Right lobe of liver (tissue), 6 donors: Measurements from ENCODE around the gene RHBG. TPM values are rescaled to one million over a fixed set of nuclear protein-coding genes. Genes with fewer than 3 reads are reported as not detected.

Experiments used
- ATAC-seq, 4 donors: fragments of 200-7000 bp; cut with Tn5 transposase; one replicate each; pipeline ENCODE4 v1.9.1; 2020; ENCODE audit warnings: mild to moderate bottlenecking in 4 of 4, moderate library complexity in 4 of 4
- DNase-seq, 3 donors: peaks; one replicate each; pipeline ENCODE4 v3.0.0-alpha.2; 2020
- H3K27ac ChIP-seq, 3 donors: fragments of 200-600 bp; one replicate each; pipeline ENCODE4 v1.8.0; 2022
- H3K27me3 ChIP-seq, 2 donors: fragments of 200-600 bp; one replicate each; pipeline ENCODE4 v1.8.0; 2022
- H3K36me3 ChIP-seq, 4 donors: fragments of 200-600 bp; sonication (generic) in 1 of 4; one replicate each; pipeline versions ENCODE4 v1.5.1 to v1.8.0; 2017 to 2022; ENCODE audit warnings: control low read depth in 1 of 4
- H3K4me1 ChIP-seq, 4 donors: fragments of 200-600 bp; sonication (generic) in 1 of 4; one replicate each; pipeline versions ENCODE4 v1.5.1 to v1.8.0; 2017 to 2022; ENCODE audit warnings: control low read depth in 1 of 4
- H3K4me3 ChIP-seq, 3 donors: fragments of 200-600 bp; one replicate each; pipeline ENCODE4 v1.8.0; 2022
- H3K9me3 ChIP-seq, 4 donors: fragments of 200-600 bp; sonication (generic) in 1 of 4; one replicate each; pipeline versions ENCODE4 v1.5.1 to v1.8.0; 2017 to 2022; ENCODE audit warnings: control low read depth in 1 of 4
- POLR2A ChIP-seq: fragments of 450-650 bp; IDR thresholded peaks from one replicate; pipeline ENCODE4 v1.6.1; 2017; ENCODE audit warnings: antibody characterized with exemption, mild to moderate bottlenecking
- WGBS: methylation state at CpG from one replicate; pipeline ENCODE4 v1.1.6; 2018; ENCODE audit warnings: low coverage, low lambda C conversion rate; ENCODE audit not compliant: insufficient coverage; ENCODE audit errors: missing lambda C conversion rate; 5-methylcytosine and 5-hydroxymethylcytosine counted together
- intact Hi-C, 2 donors: fragments of 100-400 bp; cut with DNase I; formaldehyde crosslinking; loops; one replicate each; pipeline versions ENCODE4 v1.11.2 to v1.14.1; 2022
- total RNA-seq, 6 experiments: library from RNA; depleted of rRNA in 2 of 6; stranded (reverse); fragments of >200 nt in 2 of 6; fragmentation: NEBNext Ultra II Directional in 3 of 6; extraction: Animal tissue kit (Norgen Biotek cat#: 25700) in 3 of 6; gene quantifications; one replicate each; pipeline versions ENCODE4 v1.1.0 to v1.2.4, GENCODE V29; 2016 to 2023
- TF ChIP-seq, protein P1 (sequence below), 4 donors: fragments of 200-600 bp in 3 of 4; fragments of 450-650 bp in 1 of 4; IDR thresholded peaks; one replicate each; pipeline versions ENCODE4 v1.5.1 to v1.8.0; 2016 to 2022; ENCODE audit warnings: antibody characterized with exemption in 4 of 4, mild to moderate bottlenecking in 2 of 4
- donor health status: DM: no; HTN: yes; CAD: no.
- donor health status: DM: no; HTN: no; CAD: no.
- donor health status: DM: no; HTN: no; CAD: no.
- donor health status: DM: no; HTN: yes; CAD: no.
- donor health status: DM: no; HTN: yes; CAD: no.

The RHBG gene
- total RNA-seq, 6 experiments from 2014 or later, result 0.42 to 1.6 (median 1.1) TPM; not detected in 2

DNA sequence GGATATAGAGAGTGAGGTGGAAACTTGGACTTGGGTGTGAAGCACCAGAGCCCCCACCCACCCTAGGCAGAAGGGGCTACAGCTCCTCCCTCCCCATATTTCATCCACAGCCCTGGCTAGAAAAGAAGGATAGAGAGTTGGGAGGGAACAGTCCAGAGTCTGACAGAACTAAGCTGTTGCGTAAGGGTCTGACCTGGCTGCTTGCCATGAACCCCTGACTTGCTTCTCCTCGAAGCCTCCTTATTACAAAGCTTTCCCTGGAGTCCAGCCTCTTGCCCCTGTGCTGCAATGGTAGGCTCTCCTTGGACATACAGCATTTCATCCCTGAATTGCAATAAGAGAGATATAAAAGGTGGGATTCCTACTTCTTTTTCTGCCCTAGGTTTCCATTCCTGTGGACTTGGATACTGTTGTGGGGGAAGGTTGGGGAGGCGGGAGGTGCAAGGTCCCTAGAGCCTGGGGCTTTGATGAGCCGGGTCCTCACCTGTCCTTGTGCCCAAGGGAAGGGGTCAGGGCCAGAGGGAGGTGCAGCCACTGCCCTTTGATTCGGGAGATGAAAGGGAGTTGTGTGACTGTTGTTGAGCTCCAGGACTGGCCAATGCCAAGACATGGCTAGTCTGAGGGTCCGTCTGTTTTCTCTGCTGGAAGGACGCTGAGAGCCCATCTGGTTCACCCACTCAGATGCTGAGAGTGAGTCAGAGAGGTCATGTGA is 2.7 kb downstream of the RHBG start:
- no peak overlapping the region for H3K27ac ChIP-seq
- intact Hi-C loops, result no loop called here
- ATAC-seq, result peak; percentile 21 to 58 (median 40)
- H3K4me3 ChIP-seq, result no peak overlapping the region
- 32% methylated on average over 6 of the region's 7 CpGs for WGBS
- H3K4me1 ChIP-seq, result peaks cover 0 to 23% (median 0%) of the 10 kb centered on the region in 4 donors
- DNase-seq, result peak; percentile 61 to 80 (median 62)
- no peak for TF ChIP-seq POLR2A
- TF ChIP-seq, protein P1, sequence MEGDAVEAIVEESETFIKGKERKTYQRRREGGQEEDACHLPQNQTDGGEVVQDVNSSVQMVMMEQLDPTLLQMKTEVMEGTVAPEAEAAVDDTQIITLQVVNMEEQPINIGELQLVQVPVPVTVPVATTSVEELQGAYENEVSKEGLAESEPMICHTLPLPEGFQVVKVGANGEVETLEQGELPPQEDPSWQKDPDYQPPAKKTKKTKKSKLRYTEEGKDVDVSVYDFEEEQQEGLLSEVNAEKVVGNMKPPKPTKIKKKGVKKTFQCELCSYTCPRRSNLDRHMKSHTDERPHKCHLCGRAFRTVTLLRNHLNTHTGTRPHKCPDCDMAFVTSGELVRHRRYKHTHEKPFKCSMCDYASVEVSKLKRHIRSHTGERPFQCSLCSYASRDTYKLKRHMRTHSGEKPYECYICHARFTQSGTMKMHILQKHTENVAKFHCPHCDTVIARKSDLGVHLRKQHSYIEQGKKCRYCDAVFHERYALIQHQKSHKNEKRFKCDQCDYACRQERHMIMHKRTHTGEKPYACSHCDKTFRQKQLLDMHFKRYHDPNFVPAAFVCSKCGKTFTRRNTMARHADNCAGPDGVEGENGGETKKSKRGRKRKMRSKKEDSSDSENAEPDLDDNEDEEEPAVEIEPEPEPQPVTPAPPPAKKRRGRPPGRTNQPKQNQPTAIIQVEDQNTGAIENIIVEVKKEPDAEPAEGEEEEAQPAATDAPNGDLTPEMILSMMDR (IDR thresholded peaks at IDR 0.05), result no peak
- no peaks in the 10 kb centered on the region for H3K36me3 ChIP-seq
- H3K27me3 ChIP-seq, result no peaks in the 10 kb centered on the region
- no peaks in the 10 kb centered on the region for H3K9me3 ChIP-seq

DNA sequence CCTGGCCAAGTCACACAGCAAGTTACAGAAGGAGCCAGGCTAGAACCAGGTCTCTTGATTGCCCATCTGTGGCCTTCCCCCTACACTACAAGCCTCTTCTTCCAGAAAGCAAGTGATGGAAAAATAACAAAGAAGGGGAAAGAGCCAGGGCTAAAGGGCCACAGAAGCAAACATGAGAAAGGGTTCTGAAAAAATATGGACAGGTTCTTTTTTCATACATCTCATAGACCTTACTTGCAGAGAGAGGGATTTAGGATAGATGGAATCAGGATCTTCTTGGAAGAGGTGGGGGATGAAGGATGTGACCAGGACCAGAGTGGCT is 3.2 kb downstream of the RHBG start:
- intact Hi-C loops, result no loop called here
- DNase-seq (no peak), ATAC-seq (no peak)
- H3K36me3 ChIP-seq, result no peaks in the 10 kb centered on the region
- peaks cover 0 to 23% (median 0%) of the 10 kb centered on the region in 4 donors for H3K4me1 ChIP-seq
- no peak for TF ChIP-seq POLR2A
- TF ChIP-seq, protein P1 (IDR thresholded peaks at IDR 0.05), result no peak
- H3K27me3 ChIP-seq, result no peaks in the 10 kb centered on the region
- H3K9me3 ChIP-seq, result no peaks in the 10 kb centered on the region
- H3K4me3 ChIP-seq, result no peak overlapping the region
- no peak overlapping the region for H3K27ac ChIP-seq

DNA sequence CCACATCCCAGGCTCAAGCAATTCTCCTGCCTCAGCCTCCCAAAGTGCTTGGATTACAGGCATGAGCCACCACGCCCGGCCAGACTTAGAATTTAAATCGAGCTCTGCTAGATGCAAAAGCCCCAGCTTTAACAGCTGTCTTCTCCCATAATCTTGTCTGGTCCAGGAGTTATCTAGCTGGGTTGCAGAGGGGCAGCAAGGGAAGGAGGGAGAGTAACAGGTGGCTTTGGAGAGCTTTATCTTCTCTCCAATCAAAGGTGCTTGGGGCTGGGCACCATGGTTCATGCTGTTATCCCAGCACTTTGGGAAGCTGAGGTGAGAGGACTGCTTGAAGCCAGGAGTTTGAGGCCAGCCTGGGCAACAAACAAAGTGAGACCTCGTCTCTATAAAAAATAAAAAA is 3.9 kb downstream of the RHBG start:
- TF ChIP-seq POLR2A, result no peak
- TF ChIP-seq, protein P1 (IDR thresholded peaks at IDR 0.05), result no peak
- ATAC-seq (no peak), DNase-seq (no peak)
- intact Hi-C loops, result no loop called here
- no peaks in the 10 kb centered on the region for H3K36me3 ChIP-seq
- no peaks in the 10 kb centered on the region for H3K27me3 ChIP-seq
- H3K27ac ChIP-seq, result no peak overlapping the region
- 26% methylated on average over 2 of the region's 4 CpGs for WGBS
- no peaks in the 10 kb centered on the region for H3K9me3 ChIP-seq
- peaks cover 0 to 23% (median 0%) of the 10 kb centered on the region in 4 donors for H3K4me1 ChIP-seq
- H3K4me3 ChIP-seq, result no peak overlapping the region

DNA sequence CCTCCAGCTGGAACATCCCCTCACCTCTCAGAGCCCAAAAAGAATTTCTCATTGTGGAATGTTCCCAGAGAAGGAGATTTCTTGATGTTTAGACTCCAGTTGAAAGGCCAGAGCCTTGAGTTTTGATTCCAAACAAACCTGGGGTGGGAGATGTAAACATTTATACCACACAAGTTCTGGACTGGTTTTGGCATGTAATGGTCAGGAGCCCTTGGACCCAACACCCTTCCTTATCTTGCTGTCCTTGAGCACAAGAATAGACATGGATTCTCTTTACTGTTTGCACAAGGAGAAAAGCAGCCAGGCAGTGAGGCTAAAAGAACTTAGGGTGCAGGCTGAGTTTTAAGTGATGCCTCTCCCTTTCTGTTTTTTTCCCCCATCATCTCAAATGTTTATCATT is 4.5 kb downstream of the RHBG start:
- ATAC-seq, result no peak
- Histone ChIP-seq H3K27ac (no peak overlapping the region), H3K36me3 (no peaks in the 10 kb centered on the region), H3K4me1 (peaks cover 0 to 16% (median 0%) of the 10 kb centered on the region in 4 donors), H3K27me3 (no peaks in the 10 kb centered on the region), H3K9me3 (no peaks in the 10 kb centered on the region), H3K4me3 (no peak overlapping the region)
- intact Hi-C loops, result no loop called here
- no peak for DNase-seq
- TF ChIP-seq, protein P1 (IDR thresholded peaks at IDR 0.05), result no peak
- no peak for TF ChIP-seq POLR2A

DNA sequence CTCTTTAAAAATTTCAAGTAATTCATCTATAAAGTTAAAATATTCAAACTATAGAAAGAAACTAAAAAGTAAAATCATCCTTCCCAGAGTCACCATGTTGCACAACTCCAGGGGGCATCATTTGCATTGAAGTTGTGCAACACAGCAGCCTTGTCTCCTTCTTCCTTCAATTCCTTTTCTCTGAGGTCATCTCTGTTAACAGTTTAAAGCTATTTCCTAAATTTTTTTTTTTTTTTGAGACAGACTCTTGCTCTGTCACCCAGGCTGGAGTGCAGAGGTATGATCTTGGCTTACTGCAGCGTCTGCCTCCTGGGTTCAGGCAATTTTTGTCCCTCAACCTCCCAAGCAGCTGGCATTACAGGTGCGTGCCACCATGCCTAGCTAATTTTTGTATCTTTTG is 7.1 kb downstream of the RHBG start:
- WGBS, result 85% methylated on average over 2 of the region's 2 CpGs
- DNase-seq (no peak), ATAC-seq (no peak)
- Histone ChIP-seq H3K36me3 (no peaks in the 10 kb centered on the region), H3K9me3 (no peaks in the 10 kb centered on the region), H3K4me1 (peaks cover 0 to 6% (median 0%) of the 10 kb centered on the region in 4 donors), H3K27me3 (no peaks in the 10 kb centered on the region), H3K4me3 (no peak overlapping the region), H3K27ac (no peak overlapping the region)
- intact Hi-C loops, result no loop called here
- TF ChIP-seq POLR2A, result no peak
- TF ChIP-seq, protein P1 (IDR thresholded peaks at IDR 0.05), result no peak
